ENCODE data around the gene PLA1A.
"Not testable (repeated sequence)": the region's sequence is repeated elsewhere in the genome, so short reads cannot be mapped to it uniquely, and the experiment has no call there.

The PLA1A gene, protein sequence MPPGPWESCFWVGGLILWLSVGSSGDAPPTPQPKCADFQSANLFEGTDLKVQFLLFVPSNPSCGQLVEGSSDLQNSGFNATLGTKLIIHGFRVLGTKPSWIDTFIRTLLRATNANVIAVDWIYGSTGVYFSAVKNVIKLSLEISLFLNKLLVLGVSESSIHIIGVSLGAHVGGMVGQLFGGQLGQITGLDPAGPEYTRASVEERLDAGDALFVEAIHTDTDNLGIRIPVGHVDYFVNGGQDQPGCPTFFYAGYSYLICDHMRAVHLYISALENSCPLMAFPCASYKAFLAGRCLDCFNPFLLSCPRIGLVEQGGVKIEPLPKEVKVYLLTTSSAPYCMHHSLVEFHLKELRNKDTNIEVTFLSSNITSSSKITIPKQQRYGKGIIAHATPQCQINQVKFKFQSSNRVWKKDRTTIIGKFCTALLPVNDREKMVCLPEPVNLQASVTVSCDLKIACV

DNA sequence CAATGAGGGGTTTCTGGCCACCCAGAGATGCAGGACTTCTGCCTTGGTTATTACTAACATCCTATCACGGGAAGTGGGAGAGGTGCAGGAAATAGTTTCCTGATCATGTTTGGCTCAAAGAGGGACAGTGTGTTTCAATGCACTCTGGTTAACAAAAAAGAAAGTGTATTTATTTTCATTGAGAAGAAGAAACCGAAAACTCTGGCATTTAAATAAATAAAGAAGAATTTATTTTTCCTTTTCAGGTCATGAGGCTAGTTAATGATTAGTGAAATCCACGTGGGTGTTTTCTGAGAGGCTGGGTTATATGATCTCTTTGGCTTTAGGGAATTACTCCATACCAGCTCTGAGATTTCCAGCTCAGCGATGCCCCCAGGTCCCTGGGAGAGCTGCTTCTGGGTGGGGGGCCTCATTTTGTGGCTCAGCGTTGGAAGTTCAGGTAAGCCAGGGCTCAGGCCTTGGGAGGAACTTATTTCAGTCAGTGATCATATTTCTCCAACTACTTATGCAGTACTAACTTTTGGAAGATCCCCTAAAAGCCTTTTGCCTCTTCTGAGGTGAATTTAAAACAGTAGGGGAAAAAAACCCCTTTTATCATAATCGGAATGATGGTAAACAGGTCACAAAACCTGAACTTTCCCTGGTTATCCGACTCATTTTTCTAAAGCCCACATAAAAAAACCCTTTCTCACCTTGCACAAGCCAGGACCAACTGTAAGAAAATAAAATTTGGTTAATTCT lies at the start of gene PLA1A:
TSS of gene PLA1A (plus strand) at position 338 of the 741 bp plus-strand sequence. CDS start at position 367, 29 bp downstream.
- no peak for DNase-seq

DNA sequence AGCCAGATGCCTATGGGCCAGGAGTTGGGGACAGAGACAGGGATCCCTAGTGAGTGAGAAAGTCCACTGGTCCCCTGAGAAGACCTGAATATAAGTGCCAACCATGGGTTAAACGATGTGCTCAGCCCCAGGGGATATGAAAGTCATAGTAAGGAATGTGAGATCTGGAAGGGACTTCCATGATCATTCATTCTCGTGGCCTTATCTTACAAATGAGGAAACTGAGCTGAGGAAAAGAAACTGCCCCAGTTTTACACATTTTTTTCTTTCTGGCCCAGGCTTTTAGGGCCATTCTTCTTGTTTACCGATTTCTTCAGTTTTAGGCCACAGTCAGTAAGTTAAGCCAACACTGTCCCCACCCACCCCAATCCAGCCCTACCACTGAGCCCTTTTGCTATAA lies 49.3 kb upstream of the PLA1A start:
- no peak for DNase-seq

DNA sequence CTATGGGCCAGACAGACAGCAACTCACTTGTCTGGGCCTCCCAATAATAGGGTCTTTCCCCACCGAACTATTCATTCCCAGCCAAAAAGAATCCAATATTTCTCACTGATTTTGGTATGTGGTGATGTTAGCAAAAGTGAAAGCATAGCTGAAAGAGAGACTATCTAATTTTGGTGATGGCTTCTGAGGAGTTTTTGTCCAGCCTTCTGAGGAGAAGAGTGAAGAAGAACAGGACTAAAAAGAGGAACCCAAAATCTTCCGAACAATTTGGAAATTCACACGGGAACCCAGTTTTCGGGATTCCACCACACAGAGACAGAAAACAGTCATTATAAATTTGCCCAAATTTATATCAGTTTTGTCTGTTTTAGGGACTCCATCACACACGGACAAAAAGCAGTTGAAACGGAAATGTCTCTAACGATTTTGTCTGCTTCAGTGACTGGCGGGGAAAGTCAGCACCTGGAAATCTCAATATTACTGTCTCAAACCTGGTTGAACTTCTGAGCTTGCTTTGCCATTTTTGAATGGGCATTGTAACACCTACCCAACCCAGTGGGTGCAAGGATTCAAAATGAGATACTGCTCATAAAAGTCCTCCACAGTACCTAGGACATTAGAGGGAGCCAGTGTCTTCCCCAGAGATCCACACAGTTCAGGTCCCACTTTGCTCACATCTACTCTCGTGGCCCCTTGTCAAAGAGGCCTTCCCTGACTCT lies 47.3 kb upstream of the PLA1A start:
- no peak for DNase-seq

DNA sequence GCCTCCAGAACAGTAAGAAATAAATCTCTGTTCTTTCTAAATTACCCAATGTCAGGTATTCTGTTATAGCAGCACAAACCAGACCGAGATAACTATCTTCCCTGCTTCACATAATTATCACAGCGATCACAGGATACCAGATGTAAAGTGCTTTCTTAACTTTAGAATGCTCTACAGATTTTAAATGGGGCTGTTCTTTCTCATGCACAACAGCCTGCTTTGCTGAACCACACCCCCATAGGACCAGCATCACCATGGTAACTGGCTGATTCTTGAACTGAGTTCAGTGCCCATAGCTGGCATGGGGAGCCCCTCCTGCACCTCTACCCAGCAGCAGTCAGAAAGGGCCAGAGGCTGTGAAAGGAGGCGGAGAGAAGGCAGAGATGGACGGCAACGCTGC lies 46.1 kb upstream of the PLA1A start:
- no peak for DNase-seq

DNA sequence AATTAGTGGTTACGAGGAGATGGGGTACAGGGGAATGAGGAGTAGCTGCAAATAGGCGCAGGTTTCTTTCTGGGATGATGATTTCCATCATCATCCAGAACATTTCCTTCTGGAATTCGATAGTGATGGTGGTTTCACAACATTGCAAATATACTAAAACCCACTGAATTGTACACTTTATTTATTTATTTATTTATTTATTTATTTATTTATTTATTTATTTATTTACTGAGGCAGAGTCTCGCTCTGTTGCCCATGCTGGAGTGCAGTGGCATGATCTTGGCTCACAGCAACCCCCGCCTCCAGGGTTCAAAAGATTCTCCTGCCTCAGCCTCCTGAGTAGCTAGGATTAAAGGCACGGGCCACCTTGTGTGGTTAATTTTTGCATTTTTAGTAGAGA lies 44.8 kb upstream of the PLA1A start:
- not testable (repeated sequence) for DNase-seq

DNA sequence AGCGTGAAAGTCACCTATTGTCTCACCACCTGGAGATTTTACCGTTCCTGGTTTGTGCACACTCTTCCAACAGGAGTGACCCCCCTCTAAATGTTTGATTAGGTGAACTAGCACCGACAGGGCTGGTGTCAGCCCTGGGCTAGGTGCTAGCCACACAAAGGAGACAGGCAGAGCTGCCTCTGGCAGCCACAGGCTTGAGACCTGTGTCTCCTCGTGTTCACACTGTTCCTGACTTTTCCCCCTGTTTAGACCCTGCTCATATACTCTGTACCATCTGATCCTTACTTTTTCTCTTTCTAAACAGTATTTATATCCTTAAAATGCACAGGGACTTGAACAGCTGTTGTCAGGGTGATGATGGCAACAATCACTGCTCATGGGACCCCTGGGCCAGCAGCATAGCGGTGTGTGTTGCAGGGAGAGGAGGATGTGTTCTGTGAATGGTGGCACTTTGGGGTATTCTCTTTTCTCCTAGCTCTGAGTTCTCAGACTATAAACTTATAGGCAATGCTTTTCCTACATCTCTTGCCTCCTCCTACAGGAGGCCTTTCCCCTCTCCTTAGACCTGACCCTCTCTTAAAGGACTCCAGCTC lies 43.8 kb upstream of the PLA1A start:
- no peak for DNase-seq

DNA sequence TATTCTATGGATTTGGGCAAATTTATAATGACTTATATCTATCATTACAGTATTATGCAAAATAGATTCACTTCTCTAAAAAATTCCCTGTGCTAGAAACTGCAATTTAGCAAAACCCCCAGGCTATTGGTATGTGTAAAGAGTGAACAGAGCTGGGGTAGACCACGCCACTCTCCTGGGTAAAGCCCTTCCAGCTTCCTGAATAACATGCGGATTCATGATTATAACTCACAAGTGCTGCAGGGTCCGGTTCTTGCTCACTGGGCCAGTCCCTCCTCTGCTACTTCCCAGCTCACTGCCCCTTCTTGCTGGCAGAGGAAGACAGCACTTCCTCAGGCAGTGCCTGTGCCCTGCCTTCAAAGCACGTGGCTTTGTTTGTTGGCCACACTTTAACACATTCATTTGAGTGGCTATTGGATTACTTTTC lies 42.4 kb upstream of the PLA1A start:
- DNase-seq, result no peak

DNA sequence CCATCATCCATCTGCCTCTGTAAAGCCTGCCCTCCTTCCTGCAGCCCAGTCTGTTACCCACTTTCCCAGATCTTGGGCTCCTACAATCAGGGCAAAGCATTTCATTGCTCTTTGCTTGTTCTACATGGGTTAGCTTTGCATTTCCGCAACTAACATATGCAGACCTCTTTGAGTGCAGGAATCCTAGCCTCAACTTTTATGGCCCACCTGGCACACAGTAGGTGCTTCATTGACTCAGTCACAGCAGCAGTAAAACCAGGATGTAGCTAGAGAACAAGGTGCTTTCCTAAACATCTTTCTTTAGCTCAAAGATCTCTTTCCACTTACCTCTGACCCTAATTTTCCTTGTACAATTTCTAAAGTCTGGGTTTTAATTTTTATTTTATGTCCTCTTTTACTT lies 41.8 kb upstream of the PLA1A start:
- no peak for DNase-seq

DNA sequence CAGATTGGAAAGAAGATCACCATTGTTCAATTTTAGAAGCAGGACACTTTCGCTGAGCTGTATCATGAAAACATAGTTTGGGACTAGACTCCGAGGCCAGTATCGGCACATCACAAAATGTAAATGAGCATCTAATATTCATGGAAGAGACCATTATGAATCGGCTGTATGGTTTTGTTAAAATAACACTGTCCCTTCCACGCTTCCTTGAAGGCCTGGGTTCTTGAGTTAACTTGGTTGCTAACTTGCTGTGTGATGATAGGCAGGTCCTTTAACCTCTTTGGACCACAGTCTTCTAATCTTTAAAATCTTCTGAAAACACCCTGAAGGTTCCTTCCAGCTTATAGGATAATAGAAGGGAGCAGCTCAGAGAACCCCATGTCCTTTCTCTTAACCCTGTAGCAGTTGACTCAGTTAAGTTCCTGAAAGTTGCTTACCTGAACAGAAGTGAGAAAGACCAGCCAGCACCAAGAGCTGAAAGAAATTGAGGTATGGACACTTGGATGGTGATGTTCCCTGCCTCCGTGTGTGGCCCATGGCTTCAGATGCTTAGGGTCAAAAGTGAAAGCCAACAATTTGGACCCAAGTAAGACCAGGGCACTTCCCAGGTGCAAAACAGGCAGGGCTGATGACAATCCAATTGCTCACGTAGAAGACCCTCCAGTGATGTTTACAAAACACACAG lies 40.4 kb upstream of the PLA1A start:
- DNase-seq, result no peak

DNA sequence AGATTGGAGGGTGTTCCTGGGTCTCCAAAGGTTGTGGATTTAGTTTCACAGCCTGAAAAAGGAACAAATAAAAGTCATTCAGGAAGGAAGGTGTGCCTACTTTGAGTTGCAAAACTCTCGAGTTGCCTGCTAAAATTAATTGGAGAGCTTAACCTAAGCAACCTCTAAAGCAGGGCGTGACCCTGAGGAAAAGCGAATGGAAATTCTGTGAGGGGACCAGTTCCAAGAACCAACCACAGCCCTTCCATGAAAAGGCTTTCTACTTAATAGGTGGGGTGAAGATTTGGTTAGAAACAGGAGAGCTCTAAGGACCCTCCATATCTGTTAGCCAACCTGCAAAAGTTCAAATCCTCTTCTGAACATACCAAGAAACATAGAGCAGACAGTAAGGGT lies 39.8 kb upstream of the PLA1A start:
- no peak for DNase-seq

DNA sequence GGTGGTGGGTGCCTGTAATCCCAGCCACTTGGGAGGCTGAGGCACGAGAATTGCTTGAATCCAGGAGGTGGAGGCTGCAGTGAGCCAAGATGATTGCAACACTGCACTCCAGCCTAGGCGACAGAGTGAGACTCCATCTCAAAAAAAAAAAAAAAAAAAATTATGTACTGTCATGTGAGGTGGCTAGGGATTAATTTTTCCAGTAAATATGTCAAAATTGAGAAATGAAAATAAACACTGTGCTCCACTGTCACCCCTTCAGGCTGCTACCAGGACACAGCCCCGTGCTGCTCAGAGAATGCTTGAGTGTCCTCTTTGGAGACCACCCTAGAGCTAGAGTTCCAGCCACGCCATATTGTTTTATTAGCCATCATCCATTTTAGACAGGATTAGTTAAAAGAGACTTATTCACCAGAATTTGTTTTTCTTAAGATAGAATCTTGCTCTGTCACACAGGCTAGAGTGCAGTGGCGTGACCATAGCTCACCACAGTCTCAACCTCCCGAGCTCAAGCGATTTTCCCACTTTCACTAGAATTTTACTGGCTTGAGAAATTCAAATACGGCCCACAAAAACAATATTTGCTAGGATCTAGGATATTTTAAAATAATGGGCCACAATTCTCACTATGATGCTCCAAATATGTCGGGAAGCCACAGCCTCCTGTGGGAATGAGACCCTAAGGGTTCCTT lies 38.9 kb upstream of the PLA1A start:
- DNase-seq, result no peak

DNA sequence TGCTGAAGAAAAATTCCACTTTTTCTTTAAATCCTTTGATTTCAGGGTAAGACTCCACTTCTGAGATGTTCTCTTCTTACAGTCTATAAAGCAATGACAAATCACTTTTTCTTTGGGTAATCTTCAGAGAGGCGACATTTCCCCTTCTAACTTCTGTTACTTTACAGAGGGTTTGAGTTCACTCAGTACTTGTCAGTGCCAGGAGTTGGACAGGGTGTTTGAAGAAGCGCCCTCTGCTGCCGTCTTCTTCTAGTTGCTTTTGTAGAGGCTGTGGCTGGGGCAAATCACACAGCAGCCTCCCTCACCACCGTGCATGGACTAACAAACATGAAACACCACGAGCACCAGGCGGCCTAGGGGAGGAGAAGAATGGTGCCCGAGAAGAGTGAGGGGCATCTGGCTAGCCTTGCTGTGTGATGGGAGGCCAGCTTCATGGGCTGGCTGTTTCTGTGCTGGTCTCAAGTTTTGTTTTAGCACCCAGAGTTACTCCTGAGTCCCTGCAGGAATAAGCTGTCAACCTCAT lies 38.2 kb upstream of the PLA1A start, which contains the start of gene CD80:
TSS of gene CD80 (minus strand) at position 174 of the 523 bp plus-strand sequence. CDS start 1,886 bp downstream, outside the sequence.
- peak; percentile 72 for DNase-seq

DNA sequence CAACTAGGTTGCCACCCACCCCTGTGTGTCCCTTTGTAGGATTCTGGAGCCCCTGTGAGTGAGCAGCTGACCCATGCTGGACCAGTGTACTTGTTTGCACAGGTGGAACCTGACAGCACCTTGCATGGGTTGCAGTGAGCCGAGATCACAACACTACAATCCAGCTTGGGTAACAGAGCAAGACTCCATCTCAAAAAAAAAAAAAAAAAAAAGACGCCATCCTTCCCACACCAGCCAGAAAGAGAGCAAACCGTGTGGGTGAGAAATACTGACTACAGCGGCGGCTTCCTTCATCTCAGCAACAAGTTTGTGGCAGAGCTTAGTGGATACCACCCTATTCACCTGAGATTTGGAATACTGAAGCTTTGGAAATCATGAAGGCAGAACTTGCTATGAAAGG lies 37.5 kb upstream of the PLA1A start:
- DNase-seq, result no peak

DNA sequence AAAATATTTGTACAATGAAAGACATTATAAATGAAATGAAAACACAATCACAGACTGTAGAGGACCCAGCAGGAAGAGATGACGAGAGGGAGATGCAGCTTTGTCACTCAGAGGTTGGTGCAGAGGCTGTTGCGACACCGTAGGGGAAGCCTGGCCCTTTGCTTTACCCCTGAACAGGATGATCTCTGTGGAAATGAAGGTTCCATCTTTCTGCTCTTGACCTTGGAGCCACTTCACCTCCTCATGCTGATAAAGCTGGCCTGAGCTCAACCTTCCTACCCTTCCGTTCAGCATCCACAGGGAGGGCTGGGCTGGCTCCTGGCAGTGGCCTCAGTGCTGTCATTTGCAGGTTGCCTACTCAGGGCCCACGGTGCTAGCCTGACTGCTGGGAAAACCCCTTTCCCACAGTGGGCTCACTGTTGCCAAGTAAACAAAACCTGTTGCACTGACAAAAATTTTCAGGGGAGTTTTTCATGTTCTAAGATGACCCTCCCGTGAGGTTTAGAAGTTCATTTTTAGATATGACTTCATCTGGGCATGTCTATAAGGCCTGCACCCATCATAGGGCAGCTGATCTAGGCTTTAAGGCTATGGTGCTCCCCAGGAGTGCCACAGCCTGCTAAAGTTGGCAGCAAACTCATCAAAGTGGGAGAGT lies 35.3 kb upstream of the PLA1A start:
- DNase-seq, result peak; percentile 70

DNA sequence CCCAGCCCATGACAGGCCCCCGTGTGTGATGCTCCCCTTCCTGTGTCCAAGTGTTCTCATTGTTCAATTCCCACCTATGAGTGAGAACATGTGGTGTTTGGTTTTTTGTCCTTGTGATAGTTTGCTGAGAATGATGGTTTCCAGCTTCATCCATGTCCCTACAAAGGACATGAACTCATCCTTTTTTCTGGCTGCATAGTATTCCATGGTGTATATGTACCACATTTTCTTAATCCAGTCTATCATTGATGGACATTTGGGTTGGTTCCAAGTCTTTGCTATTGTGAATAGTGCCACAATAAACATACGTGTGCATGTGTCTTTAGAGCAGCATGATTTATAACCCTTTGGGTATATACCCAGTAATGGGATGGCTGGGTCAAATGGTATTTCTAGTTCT lies 34.4 kb upstream of the PLA1A start:
- DNase-seq, result not testable (repeated sequence)

DNA sequence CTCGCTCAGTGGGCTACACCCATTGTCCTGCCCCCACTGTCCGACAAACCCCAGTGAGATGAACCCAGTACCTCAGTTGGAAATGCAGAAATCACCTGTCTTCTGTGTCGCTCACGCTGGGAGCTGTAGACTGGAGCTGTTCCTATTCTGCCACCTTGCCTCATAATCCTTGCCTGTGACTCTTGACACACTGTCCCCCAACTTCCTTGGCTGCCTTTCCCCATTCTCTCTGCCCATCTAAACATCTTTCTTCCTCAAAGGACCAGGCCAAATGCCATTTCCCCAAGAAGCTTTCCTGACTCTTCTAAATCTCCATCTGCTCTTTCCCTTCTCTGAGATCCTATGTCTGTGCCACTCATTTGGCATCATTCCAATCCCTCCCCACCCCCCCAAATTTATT lies 28.5 kb upstream of the PLA1A start:
- DNase-seq, result no peak

DNA sequence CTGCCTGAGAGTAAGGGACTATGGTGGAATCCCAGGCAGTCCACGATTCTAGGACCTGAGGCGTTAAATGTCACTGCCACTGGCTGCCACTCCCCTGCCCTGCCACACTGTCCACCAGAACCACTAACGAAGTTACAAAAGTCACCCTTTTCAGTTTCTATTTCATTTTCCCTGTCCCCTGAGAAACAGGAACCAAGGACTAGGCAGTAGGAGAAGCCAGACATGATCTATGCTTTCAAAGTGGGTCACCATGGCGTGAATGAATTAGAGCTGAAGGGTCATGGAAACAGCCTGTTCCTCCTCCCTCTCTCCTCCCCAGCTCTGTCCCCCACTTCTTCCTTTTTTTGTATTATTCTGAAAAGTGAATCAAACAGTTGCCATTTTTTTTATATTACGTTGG lies 27.5 kb upstream of the PLA1A start:
- DNase-seq, result no peak

DNA sequence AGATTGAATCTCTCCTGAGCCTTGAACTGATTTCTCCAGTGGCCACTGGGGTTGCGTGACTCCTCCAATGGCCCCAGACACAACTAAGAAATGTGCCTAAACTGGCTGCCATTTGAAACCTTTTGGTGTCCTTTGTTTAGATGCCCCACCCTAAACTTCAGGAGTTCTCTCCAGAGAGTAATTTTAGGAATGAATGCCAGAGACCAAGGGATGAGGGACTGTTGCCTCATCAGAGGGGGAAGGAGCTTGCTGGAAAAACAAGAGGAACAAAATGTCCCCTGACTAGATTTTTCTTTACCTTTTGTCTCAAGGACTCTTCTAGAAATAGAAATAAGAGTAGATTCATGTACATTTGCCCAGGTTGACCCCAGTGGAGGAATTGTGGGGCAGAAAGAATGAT lies 26.5 kb upstream of the PLA1A start:
- no peak for DNase-seq

DNA sequence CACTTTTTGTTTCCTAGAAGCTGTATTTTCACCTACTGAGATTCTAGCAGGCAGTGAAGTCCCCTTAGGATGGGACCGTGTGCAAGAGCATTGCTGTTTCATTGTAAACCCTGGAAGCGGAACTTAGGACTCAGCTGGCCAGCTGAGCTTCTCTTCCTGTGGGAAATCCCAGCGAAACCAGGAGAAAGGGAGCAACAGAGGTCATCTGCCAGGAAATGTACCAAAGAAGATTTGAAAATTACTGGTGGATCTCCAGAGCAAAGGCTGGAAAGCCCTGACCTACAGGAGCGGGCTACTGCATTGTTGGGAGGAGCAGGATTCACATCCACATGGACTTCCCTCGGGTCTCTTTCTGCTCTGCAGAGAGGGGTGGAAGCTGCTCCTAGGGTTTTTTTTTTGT lies 26.0 kb upstream of the PLA1A start:
- no peak for DNase-seq

DNA sequence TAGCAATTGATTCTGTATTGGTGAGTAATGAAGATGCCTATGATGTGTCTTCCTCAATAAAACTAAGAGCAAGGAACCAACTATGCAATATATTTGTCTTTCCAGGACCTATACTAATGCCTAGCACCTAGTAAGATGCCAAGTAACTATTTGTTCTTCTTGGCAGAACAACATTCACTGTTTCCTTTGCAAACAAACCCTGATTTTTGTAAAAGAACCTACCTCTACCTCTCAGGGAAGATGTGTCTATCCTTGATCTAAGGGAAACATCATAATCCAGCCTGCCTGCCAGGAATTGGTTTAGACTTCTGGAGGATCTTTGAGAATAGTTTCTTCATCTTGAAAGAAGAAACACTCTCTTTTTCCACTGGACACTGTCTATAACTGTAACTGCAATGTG lies 22.2 kb upstream of the PLA1A start:
- DNase-seq, result no peak

Data from activated CD8-positive, alpha-beta memory T cell treated with anti-CD3 and anti-CD28 coated beads, Interleukin-2, amount 50 U/mL, for 48 hours (primary cell).